NCI-H146 treated with DMSO at 0.1 percent for 48 hours (cell line): ENCODE data around the gene PYHIN1.
"Not testable (repeated sequence)": the region's sequence is repeated elsewhere in the genome, so short reads cannot be mapped to it uniquely, and the experiment has no call there.

Experiments
- DNase-seq: peaks from one replicate; lab custom pipeline; 2025; ENCODE audit not compliant: unreplicated experiment; lab: John Stamatoyannopoulos, UW

Gene PYHIN1

GRCh38 chr1:158978730-158979129 lies 47.4 kb downstream of the PYHIN1 start:
- no peak for DNase-seq

DNA sequence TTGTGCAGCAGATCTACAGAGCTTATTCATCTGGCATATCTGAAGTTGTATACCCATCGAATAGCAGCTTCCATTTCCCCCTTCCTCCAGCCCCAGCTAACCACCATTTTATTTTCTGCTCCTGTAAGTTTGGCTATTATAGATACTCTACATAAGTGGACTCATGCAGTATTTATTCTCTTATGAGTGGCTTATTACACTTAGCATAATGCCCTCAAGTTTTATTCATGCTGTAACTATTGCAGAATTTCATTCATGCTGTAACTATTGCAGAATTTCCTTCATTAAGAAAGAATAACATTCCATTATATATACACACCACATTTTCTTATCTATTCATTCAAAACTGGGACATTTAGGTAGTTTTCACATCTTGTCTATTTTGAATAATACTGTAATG lies 47.9 kb downstream of the PYHIN1 start:
- no peak for DNase-seq

DNA sequence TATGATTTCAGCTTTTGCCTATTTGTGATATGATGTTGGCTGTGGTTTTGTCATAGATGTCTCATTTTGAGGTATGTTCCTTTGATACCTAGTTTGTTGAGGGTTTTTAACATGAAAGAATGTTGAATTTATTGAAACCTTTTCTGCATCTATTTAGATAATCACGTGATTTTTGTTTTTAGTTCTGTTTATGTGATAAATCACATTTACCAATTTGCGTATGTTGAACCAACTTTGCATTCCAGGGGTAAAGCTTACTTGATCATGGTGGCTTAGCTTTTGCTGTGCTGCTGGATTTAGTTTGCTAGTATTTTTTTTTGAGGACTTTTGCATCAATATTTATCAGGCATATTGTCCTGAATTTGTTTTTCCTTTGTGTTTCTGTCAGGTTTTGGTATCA lies 51.9 kb downstream of the PYHIN1 start:
- DNase-seq: no peak

DNA sequence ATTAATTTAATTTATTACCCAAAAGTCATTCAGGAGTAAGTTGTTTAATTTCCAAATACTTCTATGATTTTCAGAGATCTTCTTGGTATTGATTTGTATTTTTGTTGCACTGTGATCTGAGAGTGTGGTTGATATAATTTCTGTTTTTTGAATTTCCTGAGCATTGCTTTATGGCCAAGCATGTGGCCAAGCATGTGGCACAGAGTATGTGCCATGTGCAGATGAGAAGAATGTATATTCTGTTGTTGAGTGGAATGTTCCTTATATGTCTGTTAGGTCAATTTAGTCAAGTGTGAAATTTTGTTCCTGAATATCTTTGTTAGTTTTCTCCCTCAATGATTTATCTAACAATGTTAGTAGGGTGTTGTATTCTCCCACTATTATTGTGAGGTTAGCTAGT lies 53.0 kb downstream of the PYHIN1 start:
- no peak for DNase-seq

DNA sequence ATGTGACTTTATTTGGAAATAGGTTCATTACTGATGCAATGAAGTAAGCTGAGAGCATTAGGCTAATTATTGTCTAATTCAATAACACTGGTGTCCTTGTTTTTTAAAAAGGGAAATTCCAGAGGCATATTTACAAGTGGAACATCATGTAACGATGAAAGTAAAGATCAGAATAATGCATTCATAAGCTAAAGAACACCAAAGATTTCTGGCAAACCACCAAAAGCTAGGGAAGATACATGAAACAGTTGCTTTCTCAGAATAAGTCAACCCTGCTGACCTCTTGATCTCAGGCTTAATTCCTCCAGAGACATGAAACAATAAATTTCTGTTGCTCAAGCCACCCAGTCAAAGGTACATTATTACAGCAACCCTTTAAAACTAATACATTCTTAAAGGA lies 58.1 kb downstream of the PYHIN1 start:
- DNase-seq: no peak

DNA sequence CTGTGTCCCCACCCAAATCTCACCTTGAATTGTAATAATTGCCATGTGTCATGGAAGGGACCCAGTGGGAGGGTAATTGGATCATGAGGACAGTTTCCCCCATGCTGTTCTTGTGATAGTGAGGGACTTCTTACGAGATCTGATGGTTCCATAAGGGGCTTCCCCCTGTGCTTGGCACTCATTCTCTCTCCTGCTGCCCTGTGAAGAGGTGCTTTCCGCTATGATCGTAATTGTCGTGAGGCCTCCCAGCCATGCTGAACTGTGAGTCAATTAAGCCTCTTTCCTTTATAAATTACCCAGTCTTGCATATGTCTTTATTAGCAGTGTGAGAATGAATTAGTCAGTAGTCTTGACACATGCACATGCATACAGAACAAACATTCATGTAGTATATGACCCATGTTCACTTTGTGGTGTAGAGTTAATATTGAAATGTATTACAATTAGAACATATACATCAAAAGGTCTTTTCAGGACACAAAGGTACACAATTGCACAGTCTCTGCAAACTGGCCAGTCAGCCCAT lies 61.5 kb downstream of the PYHIN1 start:
- DNase-seq: no peak

DNA sequence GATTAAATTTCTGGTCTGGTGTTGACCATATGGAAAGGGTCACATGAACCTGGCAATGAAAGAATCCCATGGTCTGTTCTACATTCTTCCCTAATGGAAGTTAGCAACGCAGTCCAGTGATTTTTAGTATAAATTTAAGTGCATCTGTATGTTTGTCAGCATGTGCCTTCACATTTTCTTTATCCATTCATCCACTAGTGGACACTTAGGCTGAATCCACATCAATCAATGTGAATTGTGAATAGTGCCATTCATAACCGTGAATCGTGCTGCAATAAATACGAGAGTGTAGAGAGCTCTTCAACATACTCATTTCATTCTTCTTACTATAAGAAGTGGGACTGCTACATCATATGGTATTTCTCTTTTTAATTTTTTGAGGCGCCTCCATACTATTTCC lies 65.6 kb downstream of the PYHIN1 start:
- DNase-seq: no peak

DNA sequence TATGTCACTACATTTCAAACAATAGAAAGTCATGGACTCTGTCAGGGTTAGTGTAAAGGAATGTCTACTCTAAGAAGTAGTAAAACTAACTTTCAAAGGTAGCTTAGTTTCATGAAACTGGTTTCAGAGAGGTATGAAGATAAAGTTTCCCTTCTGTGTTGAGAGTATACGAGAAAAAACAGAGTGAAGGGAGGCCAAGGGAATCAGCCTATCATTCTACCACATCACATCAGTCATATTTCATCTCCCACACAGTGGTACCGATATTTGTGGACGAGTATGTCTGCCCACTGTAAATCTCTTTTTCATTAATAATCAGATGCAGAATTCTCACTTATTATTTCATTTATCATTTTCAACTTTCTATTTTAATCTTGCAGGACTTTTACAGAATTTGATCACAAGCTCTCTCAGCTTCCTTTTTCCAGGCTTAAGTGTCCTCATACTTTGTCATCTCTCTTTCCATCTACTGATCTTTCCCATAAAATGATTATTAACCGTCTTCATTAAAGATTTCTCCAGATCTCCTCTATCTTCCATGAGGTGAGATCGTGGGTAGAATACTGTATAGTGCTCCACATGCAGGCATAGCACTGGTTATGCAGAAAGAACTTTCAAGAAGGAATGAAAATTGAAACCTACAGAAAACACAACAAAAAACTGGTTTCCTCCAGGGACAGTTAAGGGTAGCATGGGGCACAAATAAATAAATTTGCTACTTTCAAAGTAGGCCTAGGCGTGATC lies 66.9 kb downstream of the PYHIN1 start:
- DNase-seq: no peak

DNA sequence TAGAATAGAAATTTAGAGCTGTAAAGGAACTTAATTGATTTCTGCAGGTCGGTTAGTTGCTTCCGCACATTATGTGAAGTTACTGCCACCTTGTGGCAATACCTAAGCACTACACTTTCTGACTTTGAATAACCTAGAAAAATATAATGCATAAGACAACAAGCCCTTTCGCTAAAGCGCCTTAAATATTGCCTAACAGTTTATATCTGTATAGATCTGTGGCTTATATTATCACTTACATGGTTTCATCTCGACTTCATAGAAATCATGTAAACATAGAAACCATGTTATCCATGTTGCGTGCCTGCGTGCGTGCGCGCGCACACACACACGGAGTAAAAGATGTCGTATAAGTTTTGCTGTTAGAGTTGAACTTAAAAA lies 67.4 kb downstream of the PYHIN1 start:
- no peak for DNase-seq

DNA sequence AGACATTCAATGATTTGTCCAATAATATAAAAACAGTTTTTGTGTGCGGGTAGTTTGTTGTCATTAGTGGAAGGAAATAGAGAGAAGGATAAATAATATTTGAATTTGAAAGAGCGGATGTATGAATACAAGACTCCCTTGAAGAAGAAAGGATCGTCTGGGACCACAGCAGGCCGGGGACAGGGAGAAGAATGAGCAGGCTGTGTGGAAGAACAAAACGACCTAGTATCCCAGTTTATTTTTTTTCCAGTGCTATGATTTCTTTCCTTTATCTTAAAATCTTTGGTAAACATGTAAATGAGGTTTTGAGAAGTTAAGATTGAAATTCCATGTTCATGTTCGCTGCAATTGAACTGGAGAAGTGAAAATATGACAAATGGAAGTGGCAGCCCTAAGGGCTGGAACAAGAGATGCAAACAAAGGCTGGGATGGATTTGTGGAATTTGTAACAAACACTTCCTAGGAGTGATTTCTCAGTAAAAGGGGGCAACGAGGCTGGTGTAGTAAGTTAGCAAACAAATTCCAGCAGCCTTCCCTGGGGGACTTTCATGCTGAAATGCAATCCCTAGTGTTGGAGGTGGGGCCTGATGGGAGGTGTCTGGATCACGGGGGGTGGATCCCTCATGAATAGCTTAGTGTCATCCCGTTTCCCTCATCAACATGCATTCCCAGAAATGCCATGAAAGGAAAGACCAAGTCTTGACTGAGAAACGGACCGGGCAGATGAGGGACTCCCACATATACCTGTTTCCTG lies 68.1 kb downstream of the PYHIN1 start:
- DNase-seq: no peak

DNA sequence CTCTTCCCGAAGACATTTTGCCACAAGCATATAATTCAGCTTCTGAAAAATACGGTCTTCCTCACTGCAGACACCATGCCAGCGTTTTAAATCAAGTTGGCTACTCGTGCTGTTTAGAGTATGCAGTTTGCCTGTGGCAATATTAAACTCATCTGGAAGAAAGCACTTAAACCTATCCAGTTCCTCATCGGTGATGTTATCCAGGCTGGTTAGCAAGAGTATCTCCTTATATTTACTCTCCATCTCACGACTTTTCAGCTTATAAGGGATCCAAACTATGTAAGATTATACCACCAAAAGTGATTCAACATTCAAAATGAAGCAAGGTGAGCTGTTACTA lies 68.7 kb downstream of the PYHIN1 start:
- no peak for DNase-seq

DNA sequence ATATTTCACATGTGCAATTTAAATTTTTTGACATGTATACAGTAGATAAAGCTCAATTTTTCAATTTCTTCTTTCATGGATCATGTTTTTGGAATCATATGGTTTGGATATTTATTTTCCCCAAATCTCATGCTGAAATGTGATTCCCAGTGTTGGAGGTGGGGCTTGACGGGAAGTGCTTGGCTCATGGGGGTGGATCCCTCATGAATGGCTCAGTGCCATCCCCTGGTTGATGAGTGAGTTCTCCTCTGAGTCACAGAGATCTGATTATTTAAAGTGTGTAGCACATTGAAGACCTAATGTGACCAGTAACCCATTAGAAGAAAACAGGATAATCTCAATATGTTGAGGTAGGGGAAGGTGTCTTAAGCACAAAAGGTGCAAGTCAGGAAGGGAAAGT lies 69.3 kb downstream of the PYHIN1 start:
- no peak for DNase-seq

DNA sequence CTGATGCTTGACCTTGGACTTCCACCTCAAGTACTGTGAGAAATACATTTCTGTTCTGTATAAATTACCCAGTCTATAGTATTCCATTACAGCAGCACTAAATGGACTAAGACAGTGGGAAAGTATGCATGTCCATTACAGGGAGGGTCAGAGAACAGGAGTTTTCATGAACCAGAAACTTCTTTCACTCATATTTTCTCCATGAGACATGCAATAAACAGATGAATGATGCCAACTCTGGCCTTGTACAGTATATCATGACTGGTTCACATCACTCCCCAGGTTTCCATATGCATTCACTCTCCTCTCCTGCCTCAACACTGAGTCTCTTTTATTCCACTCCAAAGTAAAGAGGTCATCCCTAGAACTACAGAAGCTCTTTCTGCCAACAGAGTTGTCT lies 73.8 kb downstream of the PYHIN1 start:
- no peak for DNase-seq

DNA sequence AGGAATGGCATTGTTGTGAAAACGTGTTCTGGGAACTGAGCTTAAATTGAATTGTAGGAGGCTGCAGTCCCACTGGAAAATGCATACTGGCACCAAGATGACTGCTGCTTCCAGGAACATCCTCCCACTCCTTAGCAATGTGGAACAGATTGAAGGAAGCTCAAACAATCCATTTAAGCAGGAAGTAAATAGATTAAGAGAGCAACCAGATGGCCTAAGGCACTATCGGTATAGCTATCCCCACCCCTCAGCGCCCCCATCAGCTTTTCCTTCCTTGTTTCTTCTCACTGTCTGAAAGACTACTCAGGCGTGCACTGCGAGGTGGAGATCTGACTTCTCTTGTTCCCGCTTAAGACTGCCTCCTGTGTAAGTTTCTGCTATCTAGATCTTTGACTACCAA lies 74.3 kb downstream of the PYHIN1 start:
- no peak for DNase-seq

DNA sequence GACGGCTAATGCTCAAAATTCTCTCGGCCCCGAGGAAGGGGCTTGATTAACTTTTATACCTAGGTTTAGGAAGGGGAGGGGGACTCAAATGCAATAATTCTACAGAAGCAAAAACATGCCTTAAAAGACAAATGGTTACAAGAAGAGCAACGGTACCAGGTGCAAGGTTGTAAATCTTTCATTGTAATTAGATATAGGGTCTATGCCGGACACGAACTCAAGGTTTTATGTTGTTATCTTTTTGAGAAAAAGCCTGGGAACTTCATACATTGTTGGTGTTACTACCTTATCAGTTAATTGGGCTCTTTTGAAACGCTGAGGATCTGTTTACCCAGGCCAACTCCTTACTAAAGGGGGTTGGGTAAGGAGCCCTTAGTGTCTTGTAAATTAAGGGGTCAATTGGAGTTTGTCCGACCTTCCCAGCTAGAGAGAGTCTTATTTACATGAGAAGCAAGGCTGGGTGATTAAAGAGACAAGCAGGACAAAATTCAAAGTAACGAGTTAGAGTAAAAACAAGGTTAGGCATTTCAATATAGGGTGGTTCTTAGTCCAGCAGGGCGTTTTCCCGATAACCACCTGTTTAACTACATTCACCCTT lies 75.0 kb downstream of the PYHIN1 start:
- not testable (repeated sequence) for DNase-seq

DNA sequence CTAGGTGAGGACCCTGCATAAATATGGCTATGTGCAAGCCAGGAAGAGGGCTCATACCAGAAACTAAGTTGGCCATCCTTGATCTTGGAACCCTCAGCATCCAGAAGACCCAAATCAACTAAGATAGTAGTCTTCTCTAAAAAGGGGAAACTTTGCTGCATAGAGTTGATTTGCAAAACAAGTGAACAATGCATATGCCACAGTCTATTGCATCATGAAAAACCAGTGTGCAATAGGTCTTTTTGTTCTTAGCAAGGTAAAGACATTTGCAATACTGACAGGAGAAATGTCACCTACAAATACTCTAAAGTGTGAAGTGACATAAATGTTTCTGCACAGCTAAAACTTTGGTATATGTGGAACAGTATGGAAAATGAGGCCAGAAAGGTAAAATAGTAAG lies 76.4 kb downstream of the PYHIN1 start:
- no peak for DNase-seq

DNA sequence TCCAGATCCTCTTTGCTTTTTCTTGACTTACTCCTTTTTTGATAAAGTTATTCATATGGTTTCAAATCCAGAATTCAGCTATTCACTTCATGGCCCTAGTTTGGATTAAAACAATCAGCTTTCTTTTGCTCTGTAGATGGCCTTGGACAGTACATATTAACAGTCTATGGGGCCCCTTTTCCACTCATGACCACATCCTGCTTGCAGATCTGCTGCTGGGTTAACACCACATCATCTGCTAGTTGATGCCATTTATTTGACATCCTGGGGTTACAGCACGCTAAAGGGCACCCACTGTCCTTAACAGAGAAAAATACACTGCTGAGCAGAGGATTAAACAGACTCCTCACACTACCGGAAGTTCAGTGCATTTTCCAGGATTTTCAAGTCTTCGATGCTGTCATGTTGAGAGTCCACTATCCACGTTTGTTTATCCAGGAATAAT lies 77.4 kb downstream of the PYHIN1 start:
- DNase-seq: no peak

- no peak for DNase-seq
These were observed 77.9 kb downstream of the PYHIN1 start for GRCh38 chr1:159009287-159009686.

DNA sequence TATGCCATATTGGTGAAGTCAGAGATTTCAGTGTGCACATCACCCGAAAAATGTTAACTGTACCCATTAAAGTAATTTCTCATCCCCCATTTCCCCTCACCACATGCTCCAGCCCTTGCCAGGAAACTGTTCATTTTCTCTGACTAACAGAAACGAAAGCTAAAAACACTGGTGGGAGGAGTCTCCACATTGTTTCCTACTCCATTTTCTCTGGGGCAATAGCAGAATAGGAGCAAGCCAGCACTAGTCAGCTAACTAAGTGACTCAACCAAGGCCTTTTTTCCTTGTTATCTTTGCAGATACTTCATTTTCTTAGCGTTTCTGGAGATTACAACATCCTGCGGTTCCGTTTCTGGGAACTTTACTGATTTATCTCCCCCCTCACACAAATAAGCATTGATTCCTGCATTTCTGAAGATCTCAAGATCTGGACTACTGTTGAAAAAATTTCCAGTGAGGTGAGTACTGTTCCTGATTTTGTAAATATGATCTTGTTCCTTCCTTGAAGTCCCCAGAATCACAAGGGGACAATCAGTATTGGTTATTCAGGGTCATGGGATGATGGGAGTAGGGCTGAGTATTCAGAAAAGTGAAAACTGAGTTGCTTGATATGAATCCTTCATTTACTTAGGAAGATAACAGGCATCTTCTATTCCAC lies 78.5 kb downstream of the PYHIN1 start, which contains the start of gene IFI16:
Gene IFI16 (plus strand): TSS at position 204 of the 658 bp plus-strand sequence. CDS start 4,774 bp downstream, outside the sequence.
- no peak for DNase-seq

- DNase-seq: no peak
These were observed 79.0 kb downstream of the PYHIN1 start for GRCh38 chr1:159010391-159010790.

GRCh38 chr1:159011001-159011400 lies 79.6 kb downstream of the PYHIN1 start:
- DNase-seq: not testable (repeated sequence)
